CD4-positive, alpha-beta T cell treated with Interleukin-21 for 1 hour (primary cell): Measurements from ENCODE around the gene ITGA5.

ENCODE experiments used
- DNase-seq: peaks from one replicate; pipeline ENCODE4 v3.0.0-alpha.2; 2020

Gene ITGA5

GRCh38 chr12:54430471-54431069 lies 11.5 kb upstream of the ITGA5 start:
- no peak for DNase-seq

DNA sequence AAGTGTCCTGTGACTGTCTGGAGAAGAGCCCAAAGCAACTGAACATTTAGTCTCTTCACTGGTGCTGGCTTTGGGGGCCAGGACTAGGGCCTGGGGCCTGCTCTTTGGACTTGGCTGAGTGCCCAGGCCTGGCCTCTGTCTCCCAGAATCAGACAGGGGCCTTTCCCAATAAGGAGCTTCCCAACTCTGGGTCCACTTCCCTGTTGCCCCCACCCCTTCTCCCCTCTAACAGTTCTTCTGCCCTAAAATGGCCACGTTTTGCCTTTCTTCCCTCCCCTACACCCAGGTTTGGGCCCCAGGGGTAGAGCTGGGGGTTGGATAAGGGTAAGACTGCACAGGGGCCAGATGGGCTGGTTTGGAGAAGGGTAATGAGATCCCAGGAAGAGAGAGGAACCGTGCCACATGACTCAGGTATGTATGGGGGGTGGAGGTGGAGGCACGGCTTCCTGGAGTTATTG lies 10.0 kb upstream of the ITGA5 start:
- DNase-seq: no peak

GRCh38 chr12:54428050-54429013 lies 9.3 kb upstream of the ITGA5 start:
- DNase-seq: no peak

- DNase-seq: no peak
Observed at GRCh38 chr12:54427106-54427505, 8.0 kb upstream of the ITGA5 start.

DNA sequence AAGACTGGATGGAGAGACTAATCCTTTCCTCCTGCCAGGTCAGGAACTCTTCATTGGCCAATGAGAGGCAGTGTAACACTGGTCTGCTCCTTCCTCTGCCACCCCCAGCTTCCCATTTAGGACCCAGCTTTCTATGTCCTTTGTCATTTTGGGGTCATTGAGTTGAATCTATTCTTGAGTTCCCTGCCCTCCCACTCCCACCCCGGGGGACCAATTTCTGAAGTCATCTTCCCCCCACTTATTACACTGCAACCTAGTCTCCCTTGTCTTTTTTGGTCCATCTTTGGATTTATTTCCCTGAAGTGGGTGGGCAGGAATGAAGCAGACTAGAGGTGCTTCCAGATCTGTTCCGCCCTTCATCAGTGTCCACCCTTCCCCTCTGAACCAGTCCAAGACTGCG lies 7.6 kb upstream of the ITGA5 start:
- no peak for DNase-seq

DNA sequence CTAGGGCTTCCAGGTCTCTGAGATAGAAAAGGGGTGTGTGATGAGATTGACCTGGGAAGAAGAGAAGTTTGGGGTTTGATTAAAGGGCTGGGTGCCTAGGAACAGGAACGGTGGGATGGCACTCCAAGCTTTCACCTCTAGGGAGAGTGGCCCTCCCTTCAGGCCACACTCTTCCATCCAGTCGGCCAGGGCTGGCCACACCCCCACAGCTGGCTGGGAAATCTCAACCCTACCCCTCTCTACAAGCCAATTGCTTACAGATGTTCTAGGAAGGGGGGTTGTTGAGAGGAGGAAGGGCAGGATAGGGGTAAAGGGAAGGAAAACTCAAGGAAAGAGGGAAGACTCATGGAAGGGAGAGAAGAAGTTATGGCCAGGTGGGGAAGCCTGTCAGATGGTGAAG lies 6.6 kb upstream of the ITGA5 start:
- DNase-seq: no peak

GRCh38 chr12:54424224-54424623 lies 5.2 kb upstream of the ITGA5 start:
- no peak for DNase-seq

DNA sequence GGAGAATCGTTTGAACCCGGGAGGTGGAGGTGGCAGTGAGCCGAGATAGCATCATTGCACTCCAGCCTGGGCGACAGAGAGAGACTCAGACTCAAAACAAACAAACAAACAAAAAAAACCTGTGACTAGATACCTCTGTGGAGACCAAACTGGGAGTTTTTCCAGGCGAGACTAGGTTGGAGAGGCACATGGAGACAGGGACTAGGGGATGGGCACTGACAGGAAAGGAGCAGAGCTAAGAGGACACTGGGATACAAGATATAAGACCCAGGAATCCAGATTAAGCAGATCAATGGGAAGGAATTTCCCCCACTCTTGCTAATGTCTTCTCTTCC lies 4.7 kb upstream of the ITGA5 start:
- no peak for DNase-seq

DNA sequence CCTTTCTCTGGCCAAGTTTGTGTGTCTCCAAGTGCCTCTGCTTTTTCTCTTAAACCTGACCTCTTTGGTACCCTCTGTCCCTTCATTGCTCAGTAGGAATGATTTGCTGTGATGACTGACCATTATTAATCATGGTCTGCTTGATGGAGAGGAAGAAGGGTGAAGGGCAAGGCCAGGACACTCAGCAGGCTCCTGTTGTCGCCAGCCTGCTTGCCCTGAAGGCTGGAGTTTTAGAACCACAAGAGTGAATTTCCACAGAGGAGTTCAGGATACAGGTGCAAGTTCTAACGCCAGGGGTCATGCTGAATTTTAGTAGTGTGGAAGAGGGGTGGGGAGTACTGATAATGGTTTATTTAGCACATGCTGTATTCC lies 2.8 kb upstream of the ITGA5 start:
- no peak for DNase-seq

DNA sequence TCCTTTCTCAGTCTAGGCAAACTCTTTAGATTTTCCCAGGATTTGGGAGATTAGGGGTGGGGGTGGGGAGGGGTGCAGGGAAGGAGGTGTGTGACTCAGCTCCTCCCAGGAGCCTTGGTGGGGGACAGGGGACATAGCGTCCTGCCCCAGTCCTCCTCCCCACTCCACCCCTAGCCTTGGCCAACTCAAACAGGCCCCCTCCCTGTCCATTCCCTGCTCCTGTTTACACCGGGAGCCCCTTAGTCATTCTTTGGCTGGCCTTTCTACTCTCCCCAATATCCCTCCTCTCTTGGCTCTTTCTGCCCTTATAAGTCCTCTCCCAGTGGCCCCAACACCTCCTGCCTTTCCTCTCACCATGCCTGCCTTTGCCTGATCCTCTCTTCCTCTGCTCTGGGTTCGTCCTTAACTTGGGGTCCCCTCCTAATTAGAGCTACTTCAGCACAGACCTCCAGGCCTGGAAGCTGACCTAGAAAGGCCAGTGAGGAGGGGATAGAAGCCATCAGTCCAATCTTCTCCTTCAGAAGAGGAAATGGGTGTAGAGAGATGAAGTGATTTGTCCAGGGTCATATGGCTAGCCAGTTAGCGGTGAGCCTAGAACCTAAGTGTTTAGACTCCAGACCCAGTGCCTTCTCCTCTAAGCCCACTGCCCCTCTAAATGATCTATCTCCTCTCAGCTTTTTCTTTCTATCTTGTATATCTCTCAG lies 2.3 kb upstream of the ITGA5 start:
- DNase-seq: no peak

GRCh38 chr12:54420766-54421144 lies 1.7 kb upstream of the ITGA5 start:
- no peak for DNase-seq

- no peak for DNase-seq
Observed at GRCh38 chr12:54418441-54419087, 502 bp downstream of the ITGA5 start.

DNA sequence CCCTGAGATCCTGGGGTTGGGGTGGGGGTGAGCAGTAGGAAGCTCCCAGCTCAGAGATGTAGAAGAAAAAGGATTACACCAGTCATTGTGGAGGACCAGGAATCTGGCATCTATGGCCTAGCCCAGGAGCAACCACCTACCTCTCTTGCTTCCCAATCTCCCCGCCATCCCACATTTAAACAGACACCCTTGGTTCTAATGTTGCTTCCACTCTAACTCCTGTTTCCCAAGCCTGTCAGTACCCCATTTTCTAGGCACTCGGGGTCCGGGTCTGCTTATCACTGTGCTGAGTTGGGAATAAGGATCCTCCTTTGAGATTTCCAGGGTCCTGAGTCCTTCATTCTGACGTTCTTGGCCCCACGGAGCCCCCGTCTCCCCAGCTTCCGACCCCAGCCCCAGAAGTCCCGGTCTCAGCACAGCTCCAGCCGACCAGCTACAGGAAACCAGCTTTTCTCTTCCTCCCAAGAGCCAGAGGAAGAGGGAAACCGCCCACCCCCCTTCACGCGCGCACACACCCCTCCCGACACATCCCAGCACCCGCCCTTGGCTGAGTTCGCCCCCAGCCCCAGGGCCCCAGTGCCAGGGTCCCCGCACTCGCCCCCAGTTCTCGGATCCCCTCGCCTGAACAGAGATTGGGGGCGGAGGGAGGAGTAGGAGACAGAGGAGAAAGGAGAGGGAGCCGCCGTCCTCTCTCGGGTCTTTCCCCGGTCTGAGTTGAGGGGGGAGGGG lies 1.2 kb downstream of the ITGA5 start:
- peak; percentile 46 for DNase-seq

GRCh38 chr12:54416687-54417603 lies 2.1 kb downstream of the ITGA5 start:
- peak; percentile 40 for DNase-seq

DNA sequence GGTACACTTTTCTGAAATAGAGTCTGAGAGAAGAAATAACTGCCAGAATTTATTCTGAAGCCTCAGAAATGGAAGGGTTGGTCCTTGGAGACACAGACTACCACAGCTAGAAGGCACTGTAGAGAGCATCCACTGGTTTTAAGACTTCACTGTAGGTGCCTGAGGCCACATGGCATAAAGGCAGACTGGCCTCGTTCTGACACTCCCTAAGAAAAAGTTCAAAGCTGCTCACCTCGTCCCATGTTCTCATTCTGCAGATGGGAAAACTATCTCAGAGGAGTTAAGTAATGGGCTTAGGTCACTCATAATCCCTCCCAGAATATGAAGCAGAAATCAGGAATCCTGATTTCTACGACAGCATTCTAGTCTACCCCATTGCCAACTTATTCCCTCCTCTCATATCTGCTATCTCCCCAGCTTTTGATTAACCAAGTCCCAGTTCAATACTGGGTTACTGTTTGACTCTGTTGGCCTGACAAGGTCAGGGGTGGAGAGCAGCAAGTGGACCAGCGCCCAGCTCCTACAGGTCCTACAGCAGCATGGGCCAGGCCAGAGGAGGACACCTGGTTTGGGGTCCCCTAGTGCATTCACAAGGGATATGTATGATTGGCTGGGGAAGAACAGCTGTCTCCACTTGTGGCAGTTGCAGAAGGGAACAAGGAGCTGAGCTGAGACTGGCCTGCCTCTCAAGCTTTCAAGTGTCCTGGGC lies 3.7 kb downstream of the ITGA5 start:
- DNase-seq: no peak

- peak; percentile 85 for DNase-seq
Observed at GRCh38 chr12:54413284-54414190, 5.5 kb downstream of the ITGA5 start.

GRCh38 chr12:54412786-54413185 lies 6.3 kb downstream of the ITGA5 start:
- peak; percentile 39 for DNase-seq

DNA sequence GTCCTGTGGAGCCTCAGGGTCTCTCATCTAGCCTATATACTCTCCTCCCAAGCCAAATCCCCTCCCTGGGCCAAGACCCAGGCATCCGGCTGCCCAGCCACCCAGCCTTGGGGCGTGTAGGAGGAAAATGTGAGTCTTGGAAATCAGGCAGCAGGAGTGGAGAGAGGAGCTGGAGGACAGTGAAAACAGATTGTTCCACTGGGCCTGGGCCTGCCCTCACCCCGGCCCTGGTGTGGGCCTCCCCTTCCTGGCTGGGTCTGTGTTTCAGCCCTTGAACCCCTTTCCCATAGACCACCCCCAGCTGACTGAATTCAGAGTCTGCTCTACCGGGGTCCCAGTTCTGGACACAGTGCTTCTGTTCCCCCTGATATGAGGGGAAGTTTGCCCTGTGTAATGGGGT lies 6.7 kb downstream of the ITGA5 start:
- DNase-seq: no peak

DNA sequence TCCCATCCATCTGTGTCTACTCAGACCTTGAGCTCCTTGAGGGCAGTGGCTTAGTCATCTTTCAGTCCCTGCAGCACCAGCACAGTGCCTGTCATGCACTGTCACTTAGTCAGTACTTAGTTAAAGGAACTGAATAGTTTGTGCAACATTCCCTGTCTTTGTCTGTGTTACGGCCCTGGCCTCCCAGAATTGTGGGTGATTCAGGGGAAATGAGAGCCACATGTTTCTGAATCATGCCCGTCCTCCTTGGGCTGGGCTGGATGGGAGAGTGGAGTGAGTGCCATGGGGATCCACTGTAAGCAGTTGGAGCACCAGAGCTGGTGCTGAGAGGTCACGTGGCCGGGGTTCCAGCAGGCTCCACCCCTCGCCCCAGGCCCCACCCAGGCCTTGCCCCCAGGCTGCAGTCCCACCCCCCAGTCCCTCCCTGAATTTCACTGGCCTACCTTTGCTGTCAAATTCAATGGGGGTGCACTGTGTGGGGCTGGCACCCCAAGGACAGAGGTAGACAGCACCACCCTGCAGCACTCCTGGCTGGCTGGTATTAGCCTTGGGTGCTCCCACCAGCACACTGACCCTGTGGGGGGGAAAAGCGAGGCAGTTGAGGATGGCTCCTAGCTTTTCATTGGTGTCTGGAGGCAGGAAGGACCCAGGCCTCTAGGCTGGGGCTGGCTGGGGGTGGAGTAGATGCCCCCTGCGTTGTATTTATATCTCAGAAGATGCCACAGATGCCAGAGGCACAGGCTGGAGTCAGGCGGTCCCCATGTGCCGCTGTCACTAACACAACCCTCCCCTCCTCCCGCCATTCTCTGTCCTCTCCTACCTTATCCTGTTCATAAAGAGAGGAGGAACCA lies 7.5 kb downstream of the ITGA5 start:
- DNase-seq: peak; percentile 66
